Measurements from ENCODE around the gene CACNA1C. TPM values are rescaled to one million over a fixed set of nuclear protein-coding genes. Genes with fewer than 3 reads are reported as not detected.
A peak's percentile ranks its signal among the peaks of the same experiment; 100 is the strongest.

CACNA1C gene
- total RNA-seq, 4 donors from 2014 or later = 1.4 to 3.7 (median 2.2) TPM

DNA sequence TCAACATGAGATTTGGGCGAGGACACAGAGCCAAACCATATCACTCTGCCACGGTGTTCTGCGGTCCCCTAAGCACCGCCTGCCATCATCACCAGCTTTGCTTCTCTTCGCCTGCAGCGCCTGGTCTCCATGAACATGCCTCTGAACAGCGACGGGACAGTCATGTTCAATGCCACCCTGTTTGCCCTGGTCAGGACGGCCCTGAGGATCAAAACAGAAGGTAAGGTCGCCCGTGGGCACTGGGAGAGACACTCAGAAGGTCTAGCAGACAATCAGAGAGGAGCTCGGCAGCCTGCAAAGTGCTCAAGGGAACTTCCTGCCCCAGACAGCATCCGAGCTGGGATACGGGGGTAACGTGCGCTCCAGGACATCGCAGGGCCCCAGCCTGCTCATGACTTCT is 616.0 kb downstream of the CACNA1C start:
- H3K9me3 ChIP-seq = no peaks in the 10 kb centered on the region
- TF ChIP-seq EP300 (IDR thresholded peaks at IDR 0.05) (no peak), POLR2AphosphoS5 (IDR thresholded peaks at IDR 0.05) (no peak), POLR2A (IDR thresholded peaks at IDR 0.05) (no peak)
- TF ChIP-seq, protein P1, sequence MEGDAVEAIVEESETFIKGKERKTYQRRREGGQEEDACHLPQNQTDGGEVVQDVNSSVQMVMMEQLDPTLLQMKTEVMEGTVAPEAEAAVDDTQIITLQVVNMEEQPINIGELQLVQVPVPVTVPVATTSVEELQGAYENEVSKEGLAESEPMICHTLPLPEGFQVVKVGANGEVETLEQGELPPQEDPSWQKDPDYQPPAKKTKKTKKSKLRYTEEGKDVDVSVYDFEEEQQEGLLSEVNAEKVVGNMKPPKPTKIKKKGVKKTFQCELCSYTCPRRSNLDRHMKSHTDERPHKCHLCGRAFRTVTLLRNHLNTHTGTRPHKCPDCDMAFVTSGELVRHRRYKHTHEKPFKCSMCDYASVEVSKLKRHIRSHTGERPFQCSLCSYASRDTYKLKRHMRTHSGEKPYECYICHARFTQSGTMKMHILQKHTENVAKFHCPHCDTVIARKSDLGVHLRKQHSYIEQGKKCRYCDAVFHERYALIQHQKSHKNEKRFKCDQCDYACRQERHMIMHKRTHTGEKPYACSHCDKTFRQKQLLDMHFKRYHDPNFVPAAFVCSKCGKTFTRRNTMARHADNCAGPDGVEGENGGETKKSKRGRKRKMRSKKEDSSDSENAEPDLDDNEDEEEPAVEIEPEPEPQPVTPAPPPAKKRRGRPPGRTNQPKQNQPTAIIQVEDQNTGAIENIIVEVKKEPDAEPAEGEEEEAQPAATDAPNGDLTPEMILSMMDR (IDR thresholded peaks at IDR 0.05) = no peak
- H3K27me3 ChIP-seq = no peaks in the 10 kb centered on the region
- WGBS = 89% methylated on average over 15 of the region's 17 CpGs
- DNase-seq (ENCODE audit: low spot score in 2 of 2) = peak in 1 of 2 donors; percentile 57
- H3K36me3 ChIP-seq = peaks cover 7% of the 10 kb centered on the region
- H3K4me1 ChIP-seq = no peaks in the 10 kb centered on the region
- H3K4me3 ChIP-seq = no peak overlapping the region
- no peak overlapping the region for H3K27ac ChIP-seq

DNA sequence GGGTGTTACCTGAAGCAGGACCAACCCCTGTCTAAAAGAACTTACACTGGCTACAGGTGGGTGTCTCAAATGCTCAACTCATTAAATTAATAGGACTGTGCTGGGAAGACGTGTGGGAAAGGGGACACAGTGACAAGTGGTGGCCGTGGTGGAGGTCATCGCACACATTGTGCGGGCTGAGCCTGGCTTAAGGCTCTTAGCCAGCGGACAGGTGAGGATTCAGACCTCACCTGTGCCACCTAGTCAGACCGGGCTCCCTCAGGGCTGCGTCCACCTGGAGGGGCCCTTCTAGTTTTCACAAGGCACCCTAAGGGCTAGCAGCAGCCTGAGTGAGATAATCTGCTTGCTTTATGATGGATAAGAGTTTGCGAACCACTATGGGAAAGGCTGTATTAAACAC is 616.8 kb downstream of the CACNA1C start:
- H3K27me3 ChIP-seq = no peaks in the 10 kb centered on the region
- 100% methylated on average over 6 of the region's 8 CpGs for WGBS
- no peaks in the 10 kb centered on the region for H3K4me1 ChIP-seq
- TF ChIP-seq, protein P1 (IDR thresholded peaks at IDR 0.05) = no peak
- no peak for TF ChIP-seq EP300 (IDR thresholded peaks at IDR 0.05)
- peaks cover 7% of the 10 kb centered on the region for H3K36me3 ChIP-seq
- H3K9me3 ChIP-seq = no peaks in the 10 kb centered on the region
- no peak overlapping the region for H3K4me3 ChIP-seq
- H3K27ac ChIP-seq = no peak overlapping the region
- peak in 1 of 2 donors; percentile 26 for DNase-seq (ENCODE audit: low spot score in 2 of 2)

- WGBS = 98% methylated on average over 10 of the region's 10 CpGs
- Histone ChIP-seq H3K36me3 (peaks cover 12% of the 10 kb centered on the region), H3K27ac (no peak overlapping the region), H3K9me3 (no peaks in the 10 kb centered on the region), H3K4me1 (no peaks in the 10 kb centered on the region), H3K4me3 (no peak overlapping the region), H3K27me3 (no peaks in the 10 kb centered on the region)
- TF ChIP-seq EP300 (IDR thresholded peaks at IDR 0.05) = no peak
- no peak for TF ChIP-seq POLR2A (IDR thresholded peaks at IDR 0.05)
- no peak for TF ChIP-seq POLR2AphosphoS5 (IDR thresholded peaks at IDR 0.05)
- TF ChIP-seq, protein P1 (IDR thresholded peaks at IDR 0.05) = no peak
- DNase-seq (ENCODE audit: low spot score in 2 of 2) = peak in 1 of 2 donors; percentile 20
These were observed 620.1 kb downstream of the CACNA1C start for GRCh38 chr12:2672863-2673262.

- WGBS = 89% methylated on average over 14 of the region's 18 CpGs
- Histone ChIP-seq H3K4me1 (no peaks in the 10 kb centered on the region), H3K27me3 (no peaks in the 10 kb centered on the region), H3K9me3 (no peaks in the 10 kb centered on the region), H3K4me3 (no peak overlapping the region), H3K36me3 (peaks cover 8% of the 10 kb centered on the region), H3K27ac (no peak overlapping the region)
- peak in 1 of 2 donors; percentile 47 for DNase-seq (ENCODE audit: low spot score in 2 of 2)
- TF ChIP-seq POLR2AphosphoS5 (IDR thresholded peaks at IDR 0.05) (no peak), EP300 (IDR thresholded peaks at IDR 0.05) (no peak), POLR2A (IDR thresholded peaks at IDR 0.05) (no peak)
- TF ChIP-seq, protein P1 (IDR thresholded peaks at IDR 0.05) = no peak
These were observed 621.4 kb downstream of the CACNA1C start for GRCh38 chr12:2673966-2674810.

DNA sequence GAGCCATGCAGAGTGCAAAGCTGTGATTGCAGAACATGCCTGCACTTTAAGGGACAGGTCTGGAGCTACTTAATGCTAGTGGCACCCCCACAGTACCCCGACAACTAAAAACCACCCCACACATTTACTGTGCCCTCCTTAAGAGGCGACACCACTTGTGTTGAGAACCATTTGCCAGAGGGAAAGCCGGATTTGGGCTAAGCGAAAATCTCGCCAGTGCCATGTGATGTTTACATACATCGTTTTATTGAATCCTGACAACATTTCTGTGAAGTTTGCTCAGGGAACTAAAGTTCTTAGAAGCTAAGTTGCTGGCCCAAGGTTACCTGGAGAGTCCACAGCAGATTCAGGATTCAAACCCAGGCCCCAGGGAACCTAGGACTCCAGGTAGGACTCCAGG is 623.0 kb downstream of the CACNA1C start:
- DNase-seq (ENCODE audit: low spot score in 2 of 2) = peak in 1 of 2 donors; percentile 60
- TF ChIP-seq POLR2A (IDR thresholded peaks at IDR 0.05) = no peak
- TF ChIP-seq, protein P1 (IDR thresholded peaks at IDR 0.05) = no peak
- no peak for TF ChIP-seq POLR2AphosphoS5 (IDR thresholded peaks at IDR 0.05)
- TF ChIP-seq EP300 (IDR thresholded peaks at IDR 0.05) = no peak
- no peaks in the 10 kb centered on the region for H3K4me1 ChIP-seq
- H3K27ac ChIP-seq = no peak overlapping the region
- H3K36me3 ChIP-seq = peaks cover 12% of the 10 kb centered on the region
- H3K9me3 ChIP-seq = no peaks in the 10 kb centered on the region
- WGBS = 68% methylated on average over 6 of the region's 6 CpGs
- no peak overlapping the region for H3K4me3 ChIP-seq
- H3K27me3 ChIP-seq = no peaks in the 10 kb centered on the region

Measured in suprapubic skin (tissue), 4 donors.